Measurements from ENCODE around the gene TPSD1.

Gene TPSD1

DNA sequence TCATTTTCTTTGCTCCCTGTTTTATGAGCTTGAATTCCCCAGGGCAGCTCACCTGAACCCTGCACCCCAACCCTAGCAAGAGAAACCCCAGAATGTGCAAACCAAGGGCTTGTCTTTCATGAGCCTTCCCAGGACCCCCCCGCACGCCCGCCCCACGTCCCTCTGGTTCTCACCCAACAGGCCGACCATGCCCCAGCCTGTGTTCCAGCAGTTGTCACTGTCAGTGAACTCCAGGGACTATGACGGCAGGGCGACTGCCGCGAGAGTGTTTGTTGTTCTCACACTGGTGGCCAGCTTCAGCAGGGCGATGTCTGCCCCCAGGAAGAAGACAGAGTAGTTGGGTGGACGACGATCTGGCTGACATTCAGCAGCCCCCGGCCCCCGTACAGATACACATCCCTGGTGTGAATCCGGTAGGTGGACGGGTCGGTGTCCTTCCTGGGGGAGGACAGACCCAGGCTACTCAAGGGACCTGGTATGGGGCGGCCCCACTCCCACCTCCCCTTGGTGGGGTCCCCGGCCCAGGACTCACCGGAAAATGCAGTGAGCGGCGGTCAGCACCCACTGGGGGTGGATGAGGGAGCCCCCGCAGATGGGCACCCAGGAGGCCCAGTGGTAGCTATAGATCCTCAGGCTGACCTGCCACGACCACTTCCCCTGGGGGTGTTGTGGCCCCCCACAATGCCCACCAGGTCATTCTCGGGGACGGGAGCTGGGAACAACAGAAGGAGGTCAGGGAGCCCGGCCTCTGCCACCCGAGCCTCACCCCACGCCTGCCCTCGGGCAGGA, 20.1 kb downstream of the TPSD1 start:
- H3K4me3 ChIP-seq (ENCODE audit: low read depth, low read length): no peak overlapping the region
- H3K27me3 ChIP-seq (ENCODE audit: insufficient read depth, low read depth, severe bottlenecking): no peaks in the 10 kb centered on the region
- DNase-seq: no peak
- no peaks in the 10 kb centered on the region for H3K36me3 ChIP-seq
- H3K9me3 ChIP-seq (ENCODE audit: severe bottlenecking): no peaks in the 10 kb centered on the region
- TF ChIP-seq, protein P1, sequence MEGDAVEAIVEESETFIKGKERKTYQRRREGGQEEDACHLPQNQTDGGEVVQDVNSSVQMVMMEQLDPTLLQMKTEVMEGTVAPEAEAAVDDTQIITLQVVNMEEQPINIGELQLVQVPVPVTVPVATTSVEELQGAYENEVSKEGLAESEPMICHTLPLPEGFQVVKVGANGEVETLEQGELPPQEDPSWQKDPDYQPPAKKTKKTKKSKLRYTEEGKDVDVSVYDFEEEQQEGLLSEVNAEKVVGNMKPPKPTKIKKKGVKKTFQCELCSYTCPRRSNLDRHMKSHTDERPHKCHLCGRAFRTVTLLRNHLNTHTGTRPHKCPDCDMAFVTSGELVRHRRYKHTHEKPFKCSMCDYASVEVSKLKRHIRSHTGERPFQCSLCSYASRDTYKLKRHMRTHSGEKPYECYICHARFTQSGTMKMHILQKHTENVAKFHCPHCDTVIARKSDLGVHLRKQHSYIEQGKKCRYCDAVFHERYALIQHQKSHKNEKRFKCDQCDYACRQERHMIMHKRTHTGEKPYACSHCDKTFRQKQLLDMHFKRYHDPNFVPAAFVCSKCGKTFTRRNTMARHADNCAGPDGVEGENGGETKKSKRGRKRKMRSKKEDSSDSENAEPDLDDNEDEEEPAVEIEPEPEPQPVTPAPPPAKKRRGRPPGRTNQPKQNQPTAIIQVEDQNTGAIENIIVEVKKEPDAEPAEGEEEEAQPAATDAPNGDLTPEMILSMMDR (IDR thresholded peaks at IDR 0.05; ENCODE audit: low read depth, low read length): no peak
- H3K27ac ChIP-seq: no peak overlapping the region

DNA sequence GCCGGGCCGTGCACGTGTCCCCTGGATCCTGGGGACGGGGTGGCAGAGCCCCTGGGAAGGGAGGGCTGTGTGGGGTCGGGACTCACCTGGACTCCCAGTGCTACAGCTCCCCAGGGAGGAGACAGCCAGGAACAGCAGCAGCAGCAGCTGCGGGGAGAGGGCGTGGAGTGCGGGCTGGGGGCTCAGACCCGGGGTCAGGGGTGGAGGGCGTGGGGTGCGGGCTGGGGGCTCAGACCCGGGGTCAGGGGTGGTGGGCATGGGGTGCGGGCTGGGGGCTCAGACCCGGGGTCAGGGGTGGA, 20.7 kb downstream of the TPSD1 start:
- no peaks in the 10 kb centered on the region for H3K27me3 ChIP-seq (ENCODE audit: insufficient read depth, low read depth, severe bottlenecking)
- DNase-seq: no peak
- no peak overlapping the region for H3K27ac ChIP-seq
- H3K9me3 ChIP-seq (ENCODE audit: severe bottlenecking): no peaks in the 10 kb centered on the region
- TF ChIP-seq, protein P1 (IDR thresholded peaks at IDR 0.05; ENCODE audit: low read depth, low read length): no peak
- no peak overlapping the region for H3K4me3 ChIP-seq (ENCODE audit: low read depth, low read length)
- H3K36me3 ChIP-seq: no peaks in the 10 kb centered on the region

DNA sequence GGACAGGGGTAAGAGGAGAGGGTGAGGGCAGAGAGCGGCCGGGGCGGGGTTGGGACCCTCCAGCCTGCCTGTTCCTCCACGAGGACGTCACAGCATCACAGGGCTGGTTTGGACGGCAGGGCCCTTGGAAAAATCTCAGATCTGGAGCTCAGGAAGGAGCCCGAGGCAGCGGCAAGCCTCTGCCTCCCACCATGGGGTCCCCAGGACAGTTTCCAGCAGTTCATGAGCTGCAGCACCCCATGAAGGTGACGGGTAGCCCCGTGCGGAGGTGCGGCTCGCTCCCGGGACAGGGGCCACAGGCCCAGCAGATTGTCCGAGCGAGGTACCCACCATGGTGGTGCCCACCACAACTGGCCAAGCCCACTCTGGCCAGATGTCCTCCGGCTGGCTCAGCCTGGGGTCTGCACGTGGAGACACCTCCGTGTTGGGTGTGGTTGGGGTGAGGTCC, 21.3 kb downstream of the TPSD1 start:
- DNase-seq: no peak
- Histone ChIP-seq H3K9me3 (ENCODE audit: severe bottlenecking) (no peaks in the 10 kb centered on the region), H3K27ac (no peak overlapping the region), H3K27me3 (ENCODE audit: insufficient read depth, low read depth, severe bottlenecking) (no peaks in the 10 kb centered on the region), H3K36me3 (no peaks in the 10 kb centered on the region), H3K4me3 (ENCODE audit: low read depth, low read length) (no peak overlapping the region)
- TF ChIP-seq, protein P1 (IDR thresholded peaks at IDR 0.05; ENCODE audit: low read depth, low read length): no peak

DNA sequence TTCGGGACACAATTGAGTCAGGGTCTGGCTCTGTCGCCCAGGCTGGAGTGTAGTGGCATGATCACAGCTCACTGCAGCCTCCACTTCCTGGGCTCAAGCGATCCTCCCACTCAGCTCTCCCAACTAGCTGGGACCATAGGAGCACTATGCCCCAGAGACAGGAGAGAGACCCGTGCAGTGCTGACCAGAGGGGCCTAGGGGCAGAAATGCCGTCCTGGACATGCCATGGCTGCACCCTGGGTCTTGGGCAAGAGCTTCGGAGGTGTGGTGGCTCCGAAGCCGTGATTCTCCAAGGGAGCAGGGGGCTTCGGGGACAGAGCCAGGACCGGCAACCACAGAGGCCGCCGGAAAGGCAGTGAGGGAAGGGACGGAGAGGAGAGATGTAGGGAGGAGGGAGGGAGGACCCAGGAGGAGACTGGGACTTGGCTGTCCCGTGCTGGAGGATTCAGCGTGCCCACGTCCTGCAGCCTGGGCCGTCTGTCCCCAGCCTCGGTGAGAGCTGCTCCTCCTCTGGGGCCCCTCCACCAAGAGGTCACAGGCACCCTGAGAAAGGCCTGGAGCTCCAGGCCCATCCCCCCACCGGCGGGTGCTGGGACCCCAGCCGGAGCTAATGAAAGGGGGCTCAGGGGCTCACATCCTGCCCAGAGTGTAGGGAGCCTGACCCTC, 21.9 kb downstream of the TPSD1 start:
- Histone ChIP-seq H3K27ac (no peak overlapping the region), H3K27me3 (ENCODE audit: insufficient read depth, low read depth, severe bottlenecking) (no peaks in the 10 kb centered on the region), H3K36me3 (no peaks in the 10 kb centered on the region), H3K4me3 (ENCODE audit: low read depth, low read length) (no peak overlapping the region), H3K9me3 (ENCODE audit: severe bottlenecking) (no peaks in the 10 kb centered on the region)
- DNase-seq: no peak
- TF ChIP-seq, protein P1 (IDR thresholded peaks at IDR 0.05; ENCODE audit: low read depth, low read length): no peak

DNA sequence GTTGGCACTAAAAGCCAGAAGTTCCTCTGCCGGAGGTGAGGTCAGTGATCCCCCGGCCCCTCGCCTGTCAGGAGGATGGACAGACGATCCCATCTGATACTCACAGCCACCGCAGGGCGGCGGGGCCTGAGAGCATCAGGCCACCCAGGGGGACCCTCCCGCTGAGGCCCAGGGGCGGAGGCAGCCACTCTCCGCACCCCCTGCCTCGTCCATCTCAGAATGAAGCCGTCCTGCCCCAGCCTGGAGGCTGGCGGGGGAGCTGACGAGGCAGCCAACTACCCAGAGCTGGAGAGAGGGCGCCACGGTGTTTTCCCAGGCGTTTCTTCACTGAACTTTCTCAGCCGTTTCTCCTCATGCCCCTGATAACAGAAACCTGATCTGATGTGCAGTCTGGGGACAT, 22.6 kb downstream of the TPSD1 start:
- no peak overlapping the region for H3K4me3 ChIP-seq (ENCODE audit: low read depth, low read length)
- no peak overlapping the region for H3K27ac ChIP-seq
- no peaks in the 10 kb centered on the region for H3K27me3 ChIP-seq (ENCODE audit: insufficient read depth, low read depth, severe bottlenecking)
- H3K36me3 ChIP-seq: no peaks in the 10 kb centered on the region
- no peak for DNase-seq
- TF ChIP-seq, protein P1 (IDR thresholded peaks at IDR 0.05; ENCODE audit: low read depth, low read length): no peak
- H3K9me3 ChIP-seq (ENCODE audit: severe bottlenecking): no peaks in the 10 kb centered on the region
